ENCODE results near the gene KRTAP10-9. TPM values are rescaled to one million over a fixed set of nuclear protein-coding genes. Genes with fewer than 3 reads are reported as not detected.

KRTAP10-9 gene
- not detected in 5 replicates for total RNA-seq (2022; extraction: Qiagen RNA extraction)

DNA sequence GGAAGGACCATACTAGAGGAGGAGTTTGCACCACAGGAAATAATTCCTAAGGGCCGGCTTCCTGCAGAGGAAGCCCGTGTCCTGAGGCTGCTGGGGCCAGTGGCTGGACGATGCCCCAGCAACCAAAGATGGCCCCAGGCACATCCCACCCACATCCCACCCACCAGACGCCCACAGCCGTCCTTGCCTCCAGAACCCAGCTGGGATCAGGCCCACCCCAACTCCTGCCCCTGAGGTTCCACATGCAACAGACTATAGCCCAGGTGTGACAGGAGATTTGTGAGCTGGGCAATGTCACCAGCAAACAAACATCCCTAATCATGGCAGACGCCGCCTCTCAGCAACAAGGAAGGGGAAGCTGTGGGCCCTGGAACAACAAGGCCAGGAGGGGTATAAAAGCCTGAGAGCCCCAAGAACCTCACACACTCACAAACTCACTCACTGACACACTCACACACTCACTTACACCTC, at the start of gene KRTAP10-9:
Gene KRTAP10-9, plus strand, starts transcription at position 421 of the 471 bp plus-strand sequence. CDS start 79 bp downstream, outside the sequence.

GRCh38 chr21:44580231-44580821, 46.6 kb upstream of the KRTAP10-9 start, which contains the start of gene KRTAP10-5:
TSS of gene KRTAP10-5 (minus strand) at chr21:44580604. CDS start at chr21:44580578, 26 bp downstream.

GRCh38 chr21:44592446-44593311, 34.2 kb upstream of the KRTAP10-9 start, which contains the start of gene KRTAP10-6:
TSS of gene KRTAP10-6 (minus strand) at chr21:44592505. CDS start at chr21:44592484, 21 bp downstream.

DNA sequence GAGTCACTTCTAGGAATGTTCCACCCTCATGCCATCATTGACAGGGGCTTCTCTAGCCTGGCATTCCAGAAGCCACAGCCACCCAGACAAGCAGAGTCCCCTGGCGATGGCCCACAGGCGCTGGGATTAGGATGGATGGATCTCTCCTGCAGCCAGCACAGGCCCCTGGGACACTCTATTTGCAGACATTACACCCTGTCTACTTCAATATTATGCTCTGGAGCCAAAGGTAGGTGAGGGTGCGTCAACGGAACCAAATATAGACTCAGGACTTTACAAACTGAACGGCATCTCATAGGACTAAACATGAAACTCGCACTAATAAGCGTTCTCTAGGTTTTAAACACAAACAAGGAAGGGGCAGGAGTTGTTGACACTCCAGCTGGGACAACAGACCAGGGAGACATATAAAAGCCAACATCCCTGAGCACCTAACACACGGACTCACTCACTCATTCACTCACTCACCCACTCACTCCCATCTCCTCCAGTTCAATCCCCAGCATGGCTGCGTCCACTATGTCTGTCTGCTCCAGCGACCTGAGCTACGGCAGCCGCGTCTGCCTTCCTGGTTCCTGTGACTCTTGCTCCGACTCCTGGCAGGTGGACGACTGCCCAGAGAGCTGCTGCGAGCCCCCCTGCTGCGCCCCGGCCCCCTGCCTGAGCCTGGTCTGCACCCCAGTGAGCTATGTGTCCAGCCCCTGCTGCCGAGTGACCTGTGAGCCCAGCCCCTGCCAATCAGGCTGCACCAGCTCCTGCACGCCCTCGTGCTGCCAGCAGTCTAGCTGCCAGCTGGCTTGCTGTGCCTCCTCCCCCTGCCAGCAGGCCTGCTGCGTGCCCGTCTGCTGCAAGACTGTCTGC, 26.5 kb upstream of the KRTAP10-9 start, which contains the start of gene KRTAP10-7:
Gene KRTAP10-7, plus strand, starts transcription at position 480 of the 861 bp plus-strand sequence. Its CDS starts 25 bp downstream, at position 505.

GRCh38 chr21:44612029-44612486, 14.8 kb upstream of the KRTAP10-9 start, which contains the start of gene KRTAP10-8:
TSS of gene KRTAP10-8 (plus strand) at chr21:44612079. CDS start at chr21:44612101, 22 bp downstream.

GRCh38 chr21:44637018-44637850, 10.3 kb downstream of the KRTAP10-9 start, which contains the start of gene KRTAP10-10:
TSS of gene KRTAP10-10 (plus strand) at chr21:44637356. CDS start at chr21:44637418, 62 bp downstream.

DNA sequence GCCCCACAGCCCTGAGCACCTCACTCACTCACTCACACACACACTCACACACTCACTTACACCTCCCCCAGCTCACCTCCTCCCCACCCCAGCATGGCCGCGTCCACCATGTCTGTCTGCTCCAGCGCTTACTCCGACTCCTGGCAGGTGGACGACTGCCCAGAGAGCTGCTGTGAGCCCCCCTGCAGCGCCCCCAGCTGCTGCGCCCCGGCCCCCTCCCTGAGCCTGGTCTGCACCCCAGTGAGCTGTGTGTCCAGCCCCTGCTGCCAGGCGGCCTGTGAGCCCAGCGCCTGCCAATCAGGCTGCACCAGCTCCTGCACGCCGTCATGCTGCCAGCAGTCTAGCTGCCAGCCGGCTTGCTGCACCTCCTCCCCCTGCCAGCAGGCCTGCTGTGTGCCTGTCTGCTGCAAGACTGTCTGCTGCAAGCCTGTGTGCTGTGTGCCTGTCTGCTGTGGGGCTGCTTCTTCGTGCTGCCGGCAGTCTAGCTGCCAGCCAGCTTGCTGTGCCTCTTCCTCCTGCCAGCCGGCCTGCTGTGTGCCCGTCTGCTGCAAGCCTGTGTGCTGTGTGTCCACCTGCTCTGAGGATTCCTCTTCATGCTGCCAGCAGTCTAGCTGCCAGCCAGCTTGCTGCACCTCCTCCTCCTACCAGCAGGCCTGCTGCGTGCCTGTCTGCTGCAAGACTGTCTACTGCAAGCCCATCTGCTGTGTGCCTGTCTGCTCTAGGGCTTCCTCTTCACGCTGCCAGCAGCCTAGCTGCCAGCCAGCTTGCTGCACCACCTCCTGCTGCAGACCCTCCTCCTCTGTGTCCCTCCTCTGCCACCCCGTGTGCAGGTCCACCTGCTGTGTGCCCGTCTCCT, 19.7 kb downstream of the KRTAP10-9 start, which contains the start of gene KRTAP10-11:
Gene KRTAP10-11, plus strand, starts transcription at position 49 of the 856 bp plus-strand sequence. Its CDS starts 45 bp downstream, at position 94.

DNA sequence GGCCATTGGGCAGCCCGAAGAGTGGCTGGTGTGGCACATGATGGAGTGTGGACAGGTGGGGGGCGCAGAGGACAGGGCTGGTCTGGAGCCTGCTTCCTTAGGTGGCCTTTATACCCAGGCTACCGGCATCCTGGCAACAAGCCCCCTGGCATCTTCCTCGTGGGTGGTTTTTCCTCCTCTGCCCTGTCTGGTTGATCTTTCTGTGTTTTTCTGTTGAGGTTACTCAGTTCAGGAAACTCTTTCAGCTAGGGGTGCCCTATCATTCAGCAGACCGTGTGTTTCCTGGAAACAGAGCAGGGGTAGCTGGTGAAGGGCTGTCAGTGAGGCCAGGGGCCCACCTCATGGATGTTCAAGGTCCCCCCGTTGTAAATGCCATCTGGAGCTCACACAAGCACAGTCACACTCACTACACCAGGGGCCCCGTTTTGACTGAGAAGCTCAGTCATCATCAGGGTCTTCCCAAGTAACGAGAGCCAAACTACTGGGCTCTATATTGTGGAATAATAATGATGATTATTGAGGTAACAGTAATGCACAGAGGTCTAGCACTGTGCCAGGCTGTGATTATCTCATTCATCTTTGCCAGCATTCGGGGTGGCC, 27.8 kb downstream of the KRTAP10-9 start, which contains the start of gene KRTAP12-4:
Gene KRTAP12-4, minus strand, starts transcription at position 84 of the 600 bp plus-strand sequence. Its CDS starts 45 bp downstream, at position 39.

DNA sequence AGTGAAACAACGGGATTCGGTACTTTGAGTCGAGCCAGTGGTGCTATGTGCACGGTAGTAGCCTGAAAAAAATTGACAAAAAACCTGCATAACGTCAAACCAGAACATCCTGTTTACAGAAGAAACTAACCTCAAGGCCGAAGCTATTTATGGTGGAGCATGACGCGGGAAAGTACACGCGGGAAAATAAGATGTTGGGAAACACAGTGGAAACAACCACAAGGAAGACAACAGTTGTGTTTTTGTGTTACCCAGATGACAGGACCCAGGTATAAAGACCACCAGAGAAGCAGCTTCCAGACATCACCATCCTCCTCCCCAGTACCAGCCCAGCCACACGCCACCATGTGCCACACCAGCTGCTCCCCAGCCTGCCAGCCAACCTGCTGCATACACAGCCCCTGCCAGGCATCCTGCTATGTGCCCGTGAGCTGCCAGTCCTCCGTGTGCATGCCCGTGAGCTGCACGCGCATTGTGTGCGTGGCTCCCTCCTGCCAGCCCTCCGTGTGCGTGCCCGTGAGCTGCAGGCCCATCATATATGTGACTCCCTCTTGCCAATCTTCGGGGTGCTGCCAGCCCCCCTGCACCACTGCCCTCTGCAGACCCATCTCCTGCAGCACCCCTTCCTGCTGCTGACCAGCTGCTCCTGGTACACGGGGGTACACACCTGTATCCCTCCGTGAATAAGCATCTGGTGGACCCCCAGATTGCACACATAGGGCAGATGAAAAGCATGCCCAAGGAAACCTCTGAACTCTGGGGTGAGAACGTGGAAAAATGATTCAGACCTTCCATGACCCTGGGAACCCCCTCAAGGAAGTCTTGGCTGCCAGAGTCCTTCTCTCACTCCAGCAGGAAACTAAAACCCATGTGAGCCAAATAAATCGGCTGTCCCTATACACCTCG, 31.0 kb downstream of the KRTAP10-9 start, which contains the start of gene KRTAP12-3:
Gene KRTAP12-3, plus strand, starts transcription at position 298 of the 906 bp plus-strand sequence. Its CDS starts 48 bp downstream, at position 346.

GRCh38 chr21:44666401-44667320, 39.8 kb downstream of the KRTAP10-9 start, which contains the start of gene KRTAP12-2:
TSS of gene KRTAP12-2 (minus strand) at chr21:44666927. CDS start at chr21:44666886, 41 bp downstream.

Other genes starting within 250 kb of the KRTAP10-9 start
- gene LRRC3, start 171.6 kb upstream of the KRTAP10-9 start, total RNA-seq (2022; extraction: Qiagen RNA extraction): 1.7 to 2.5 TPM (median 2.4 TPM) in 5 replicates
- gene KRTAP10-1, start 86.9 kb upstream of the KRTAP10-9 start, total RNA-seq (2022; extraction: Qiagen RNA extraction): not detected in 5 replicates
- not detected in 5 replicates for gene KRTAP10-2, start 75.6 kb upstream of the KRTAP10-9 start, total RNA-seq (2022; extraction: Qiagen RNA extraction)
- gene KRTAP10-3, start 68.3 kb upstream of the KRTAP10-9 start, total RNA-seq (2022; extraction: Qiagen RNA extraction): not detected in 5 replicates
- gene KRTAP10-4, start 53.4 kb upstream of the KRTAP10-9 start, total RNA-seq (2022; extraction: Qiagen RNA extraction): not detected in 5 replicates
- not detected in 5 replicates for gene KRTAP10-5, start 46.5 kb upstream of the KRTAP10-9 start, total RNA-seq (2022; extraction: Qiagen RNA extraction)
- not detected in 5 replicates for gene KRTAP10-6, start 34.6 kb upstream of the KRTAP10-9 start, total RNA-seq (2022; extraction: Qiagen RNA extraction)
- not detected in 5 replicates for gene KRTAP10-7, start 26.5 kb upstream of the KRTAP10-9 start, total RNA-seq (2022; extraction: Qiagen RNA extraction)
- not detected in 5 replicates for gene KRTAP10-8, start 15.0 kb upstream of the KRTAP10-9 start, total RNA-seq (2022; extraction: Qiagen RNA extraction)
- gene KRTAP10-10, start 10.3 kb downstream of the KRTAP10-9 start, total RNA-seq (2022; extraction: Qiagen RNA extraction): not detected in 5 replicates
- gene KRTAP10-11, start 19.3 kb downstream of the KRTAP10-9 start, total RNA-seq (2022; extraction: Qiagen RNA extraction): not detected in 5 replicates
- not detected in 5 replicates for gene KRTAP12-4, start 27.6 kb downstream of the KRTAP10-9 start, total RNA-seq (2022; extraction: Qiagen RNA extraction)
- gene KRTAP12-3, start 30.8 kb downstream of the KRTAP10-9 start, total RNA-seq (2022; extraction: Qiagen RNA extraction): not detected in 5 replicates
- gene KRTAP12-2, start 39.8 kb downstream of the KRTAP10-9 start, total RNA-seq (2022; extraction: Qiagen RNA extraction): not detected in 5 replicates
- not detected in 5 replicates for gene KRTAP12-1, start 55.1 kb downstream of the KRTAP10-9 start, total RNA-seq (2022; extraction: Qiagen RNA extraction)
- not detected in 5 replicates for gene KRTAP10-12, start 70.1 kb downstream of the KRTAP10-9 start, total RNA-seq (2022; extraction: Qiagen RNA extraction)
- 0.04 TPM in 1 of 5 replicates, not detected in the others for gene TSPEAR, start 84.5 kb downstream of the KRTAP10-9 start, total RNA-seq (2022; extraction: Qiagen RNA extraction)
- 28.1 to 33.5 TPM (median 32.3 TPM) in 5 replicates for gene UBE2G2, start 174.7 kb downstream of the KRTAP10-9 start, total RNA-seq (2022; extraction: Qiagen RNA extraction)
- gene SUMO3, start 191.0 kb downstream of the KRTAP10-9 start, total RNA-seq (2022; extraction: Qiagen RNA extraction): 58.2 to 69.1 TPM (median 66.8 TPM) in 5 replicates
- gene PTTG1IP, start 246.6 kb downstream of the KRTAP10-9 start, total RNA-seq (2022; extraction: Qiagen RNA extraction): 88.5 to 101 TPM (median 96.8 TPM) in 5 replicates

Measured in A549 treated with dexamethasone at 1 μM for 4 hours (cell line).